Prostate gland (tissue), 2 donors: ENCODE data around the gene UMPS.

Experiments
- POLR2A ChIP-seq: fragments of 450-650 bp; IDR thresholded peaks from one replicate; pipeline ENCODE4 v1.6.1; 2016; ENCODE audit warnings: antibody characterized with exemption, mild to moderate bottlenecking
- POLR2AphosphoS5 ChIP-seq: sonication (generic); formaldehyde crosslinking; IDR thresholded peaks from one replicate; pipeline ENCODE4 v1.6.1; 2017; ENCODE audit warnings: antibody characterized with exemption
- TF ChIP-seq, protein P1 (sequence below), 4 experiments: fragments of 200-600 bp in 2 of 4; fragments of 450-650 bp in 2 of 4; sonication (generic) in 2 of 4; IDR thresholded peaks; 1 replicate in 3 of 4; 2 replicates in 1 of 4; pipeline ENCODE4 v1.5.1; 2016 to 2019; ENCODE audit warnings: antibody characterized with exemption in 4 of 4, mild to moderate bottlenecking in 2 of 4, moderate library complexity in 2 of 4

DNA sequence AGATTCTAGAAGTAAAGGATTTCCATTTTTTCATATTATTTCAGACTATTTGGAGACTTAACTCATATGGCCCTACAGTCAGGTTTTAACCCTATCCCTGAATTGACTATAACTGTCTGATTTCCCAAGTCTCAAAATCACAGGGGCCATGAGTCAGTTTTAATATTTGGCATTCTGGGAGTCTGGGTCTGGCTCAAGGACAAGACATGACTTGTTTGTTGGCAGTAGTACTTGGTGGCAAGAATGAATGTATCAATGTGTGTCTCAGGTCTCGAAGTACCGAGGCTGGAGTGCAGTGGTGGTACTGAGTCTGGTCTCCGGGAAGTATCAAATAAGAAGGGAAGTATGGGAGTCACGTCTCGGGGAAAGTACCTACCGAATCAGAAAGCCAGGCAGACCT, 10.8 kb downstream of the UMPS start:
- TF ChIP-seq, protein P1, sequence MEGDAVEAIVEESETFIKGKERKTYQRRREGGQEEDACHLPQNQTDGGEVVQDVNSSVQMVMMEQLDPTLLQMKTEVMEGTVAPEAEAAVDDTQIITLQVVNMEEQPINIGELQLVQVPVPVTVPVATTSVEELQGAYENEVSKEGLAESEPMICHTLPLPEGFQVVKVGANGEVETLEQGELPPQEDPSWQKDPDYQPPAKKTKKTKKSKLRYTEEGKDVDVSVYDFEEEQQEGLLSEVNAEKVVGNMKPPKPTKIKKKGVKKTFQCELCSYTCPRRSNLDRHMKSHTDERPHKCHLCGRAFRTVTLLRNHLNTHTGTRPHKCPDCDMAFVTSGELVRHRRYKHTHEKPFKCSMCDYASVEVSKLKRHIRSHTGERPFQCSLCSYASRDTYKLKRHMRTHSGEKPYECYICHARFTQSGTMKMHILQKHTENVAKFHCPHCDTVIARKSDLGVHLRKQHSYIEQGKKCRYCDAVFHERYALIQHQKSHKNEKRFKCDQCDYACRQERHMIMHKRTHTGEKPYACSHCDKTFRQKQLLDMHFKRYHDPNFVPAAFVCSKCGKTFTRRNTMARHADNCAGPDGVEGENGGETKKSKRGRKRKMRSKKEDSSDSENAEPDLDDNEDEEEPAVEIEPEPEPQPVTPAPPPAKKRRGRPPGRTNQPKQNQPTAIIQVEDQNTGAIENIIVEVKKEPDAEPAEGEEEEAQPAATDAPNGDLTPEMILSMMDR (IDR thresholded peaks at IDR 0.05) = no peak
- no peak for TF ChIP-seq POLR2AphosphoS5
- no peak for TF ChIP-seq POLR2A
